Colonic mucosa (tissue), 4 donors: ENCODE results near the gene NOSTRIN. TPM values are rescaled to one million over a fixed set of nuclear protein-coding genes. Genes with fewer than 3 reads are reported as not detected.
"Not testable (repeated sequence)": the region's sequence is repeated elsewhere in the genome, so short reads cannot be mapped to it uniquely, and the experiment has no call there.

ENCODE experiments used
- DNase-seq: peaks from one replicate; pipeline ENCODE4 v3.0.0-alpha.2; 2020
- H3K27ac ChIP-seq: fragments of 200-600 bp; one replicate; pipeline ENCODE4 v1.8.0; 2021
- H3K27me3 ChIP-seq: fragments of 200-600 bp; one replicate; pipeline ENCODE4 v1.8.0; 2021
- H3K36me3 ChIP-seq: fragments of 200-600 bp; one replicate; pipeline ENCODE4 v1.8.0; 2021
- H3K4me1 ChIP-seq: fragments of 200-600 bp; one replicate; pipeline ENCODE4 v1.8.0; 2021; ENCODE audit warnings: mild to moderate bottlenecking
- H3K4me3 ChIP-seq: fragments of 200-600 bp; one replicate; pipeline ENCODE4 v1.8.0; 2021
- H3K9ac ChIP-seq, 2 donors: one replicate each; pipeline ENCODE4 v1.7.0; 2013; ENCODE audit warnings: control low read depth in 2 of 2, low read depth in 2 of 2, low read length in 2 of 2
- H3K9me3 ChIP-seq: fragments of 200-600 bp; one replicate; pipeline ENCODE4 v1.8.0; 2021
- intact Hi-C: fragments of 100-400 bp; cut with DNase I; formaldehyde crosslinking; loops from one replicate; pipeline ENCODE4 v1.14.1; 2022
- total RNA-seq, 2 donors: library from RNA; stranded (reverse); fragmentation: NEBNext Ultra II Directional in 1 of 2; extraction: Animal tissue kit (Norgen Biotek cat#: 25700) in 1 of 2; gene quantifications; one replicate each; pipeline ENCODE4 v1.2.1, GENCODE V29; 2021
- TF ChIP-seq, protein P1 (sequence below): fragments of 200-600 bp; IDR thresholded peaks from one replicate; pipeline ENCODE4 v1.8.0; 2022; ENCODE audit warnings: antibody characterized with exemption, mild to moderate bottlenecking
- donor health status: healthy.
- donor health status: DM: no; HTN: no; CAD: no.
- donor health status: DM: no; HTN: no; CAD: no.

NOSTRIN gene
- total RNA-seq, 2 donors from 2014 or later: 29.0 to 37.2 TPM

- DNase-seq: no peak
- H3K9ac ChIP-seq: no peak overlapping the region
- H3K4me3 ChIP-seq: no peak overlapping the region
- H3K4me1 ChIP-seq: no peaks in the 10 kb centered on the region
- no peaks in the 10 kb centered on the region for H3K36me3 ChIP-seq
- H3K27me3 ChIP-seq: no peaks in the 10 kb centered on the region
- no peaks in the 10 kb centered on the region for H3K9me3 ChIP-seq
- TF ChIP-seq, protein P1, sequence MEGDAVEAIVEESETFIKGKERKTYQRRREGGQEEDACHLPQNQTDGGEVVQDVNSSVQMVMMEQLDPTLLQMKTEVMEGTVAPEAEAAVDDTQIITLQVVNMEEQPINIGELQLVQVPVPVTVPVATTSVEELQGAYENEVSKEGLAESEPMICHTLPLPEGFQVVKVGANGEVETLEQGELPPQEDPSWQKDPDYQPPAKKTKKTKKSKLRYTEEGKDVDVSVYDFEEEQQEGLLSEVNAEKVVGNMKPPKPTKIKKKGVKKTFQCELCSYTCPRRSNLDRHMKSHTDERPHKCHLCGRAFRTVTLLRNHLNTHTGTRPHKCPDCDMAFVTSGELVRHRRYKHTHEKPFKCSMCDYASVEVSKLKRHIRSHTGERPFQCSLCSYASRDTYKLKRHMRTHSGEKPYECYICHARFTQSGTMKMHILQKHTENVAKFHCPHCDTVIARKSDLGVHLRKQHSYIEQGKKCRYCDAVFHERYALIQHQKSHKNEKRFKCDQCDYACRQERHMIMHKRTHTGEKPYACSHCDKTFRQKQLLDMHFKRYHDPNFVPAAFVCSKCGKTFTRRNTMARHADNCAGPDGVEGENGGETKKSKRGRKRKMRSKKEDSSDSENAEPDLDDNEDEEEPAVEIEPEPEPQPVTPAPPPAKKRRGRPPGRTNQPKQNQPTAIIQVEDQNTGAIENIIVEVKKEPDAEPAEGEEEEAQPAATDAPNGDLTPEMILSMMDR: no peak
- no peak overlapping the region for H3K27ac ChIP-seq
- intact Hi-C loops: no loop called here
Measured at GRCh38 chr2:168858146-168858545, 55.7 kb downstream of the NOSTRIN start.

- H3K9me3 ChIP-seq, H3K9ac ChIP-seq, intact Hi-C loops, H3K27ac ChIP-seq, DNase-seq, H3K4me3 ChIP-seq, H3K36me3 ChIP-seq, H3K27me3 ChIP-seq, H3K4me1 ChIP-seq: not testable (repeated sequence)
Measured at GRCh38 chr2:168867164-168867563, 64.7 kb downstream of the NOSTRIN start.

- intact Hi-C loops, H3K4me1 ChIP-seq: not testable (repeated sequence)
Measured at GRCh38 chr2:168870369-168870768, 67.9 kb downstream of the NOSTRIN start.

GRCh38 chr2:168870824-168871223 lies 68.4 kb downstream of the NOSTRIN start:
- intact Hi-C loops, H3K9ac ChIP-seq: not testable (repeated sequence)

More at GRCh38 chr2:168870369-168870768, 67.9 kb downstream of the NOSTRIN start:
- not testable (repeated sequence) for H3K27me3 ChIP-seq, H3K36me3 ChIP-seq, H3K4me3 ChIP-seq, H3K9ac ChIP-seq, DNase-seq, H3K9me3 ChIP-seq, H3K27ac ChIP-seq

GRCh38 chr2:168874368-168875054 lies 72.1 kb downstream of the NOSTRIN start:
- TF ChIP-seq, protein P1: no peak
- intact Hi-C loops: no loop called here
- Histone ChIP-seq H3K9me3 (no peaks in the 10 kb centered on the region), H3K36me3 (no peaks in the 10 kb centered on the region), H3K4me1 (no peaks in the 10 kb centered on the region), H3K27ac (no peak overlapping the region), H3K4me3 (no peak overlapping the region), H3K27me3 (no peaks in the 10 kb centered on the region), H3K9ac (no peak overlapping the region)
- peak; percentile 25 for DNase-seq

More at GRCh38 chr2:168870824-168871223, 68.4 kb downstream of the NOSTRIN start:
- not testable (repeated sequence) for H3K27me3 ChIP-seq, H3K4me3 ChIP-seq, H3K9me3 ChIP-seq, H3K27ac ChIP-seq, H3K4me1 ChIP-seq, H3K36me3 ChIP-seq, DNase-seq

DNA sequence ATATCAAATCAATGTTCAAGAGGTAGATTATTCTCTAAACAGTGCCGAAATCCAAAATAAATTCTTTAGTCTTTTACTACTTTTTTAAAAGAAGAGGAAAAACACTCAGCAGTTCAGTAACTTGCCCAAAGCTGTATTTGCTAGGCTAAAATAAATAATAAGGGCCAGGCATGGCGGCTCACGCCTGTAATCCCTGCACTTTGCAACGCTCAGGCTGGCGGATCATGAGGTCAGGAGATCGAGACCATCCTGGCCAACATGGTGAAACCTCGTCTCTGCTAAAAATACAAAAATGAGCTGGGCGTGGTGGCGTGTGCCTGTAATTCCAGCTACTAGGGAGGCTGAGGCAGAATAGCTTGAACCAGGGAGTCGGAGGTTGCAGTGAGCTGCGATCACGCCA lies 79.7 kb downstream of the NOSTRIN start:
- H3K4me3 ChIP-seq, H3K27me3 ChIP-seq, H3K9me3 ChIP-seq, H3K27ac ChIP-seq, DNase-seq, intact Hi-C loops, H3K4me1 ChIP-seq, H3K36me3 ChIP-seq, H3K9ac ChIP-seq: not testable (repeated sequence)

GRCh38 chr2:168884975-168885374 lies 82.5 kb downstream of the NOSTRIN start:
- Histone ChIP-seq H3K4me1 (peaks cover 5% of the 10 kb centered on the region), H3K36me3 (no peaks in the 10 kb centered on the region), H3K9ac (no peak overlapping the region), H3K27me3 (no peaks in the 10 kb centered on the region), H3K9me3 (no peaks in the 10 kb centered on the region), H3K27ac (no peak overlapping the region), H3K4me3 (no peak overlapping the region)
- DNase-seq: no peak
- TF ChIP-seq, protein P1: no peak
- intact Hi-C loops: no loop called here
